Osteocyte (in vitro differentiated cells): ENCODE results near the gene TRABD2A. TPM values are rescaled to one million over a fixed set of nuclear protein-coding genes. Genes with fewer than 3 reads are reported as not detected.

ENCODE experiments used
- DNase-seq: peaks from one replicate; pipeline ENCODE4 v3.0.0; 2021; ENCODE audit warnings: mixed read lengths; ENCODE audit not compliant: unreplicated experiment; ENCODE audit errors: extremely low spot score
- H3K27ac Mint-ChIP-seq: one replicate; pipeline ENCODE4 v1.8.0; 2021; ENCODE audit warnings: mild to moderate bottlenecking, mixed read lengths; ENCODE audit not compliant: unreplicated experiment
- H3K27me3 Mint-ChIP-seq: one replicate; pipeline ENCODE4 v1.8.0; 2021; ENCODE audit warnings: mixed read lengths; ENCODE audit not compliant: unreplicated experiment
- H3K36me3 Mint-ChIP-seq: one replicate; pipeline ENCODE4 v1.8.0; 2021; ENCODE audit warnings: mixed read lengths; ENCODE audit not compliant: unreplicated experiment
- H3K4me1 Mint-ChIP-seq: one replicate; pipeline ENCODE4 v1.8.0; 2021; ENCODE audit warnings: mixed read lengths; ENCODE audit not compliant: unreplicated experiment
- H3K4me3 Mint-ChIP-seq: one replicate; pipeline ENCODE4 v1.8.0; 2021; ENCODE audit warnings: mild to moderate bottlenecking, moderate library complexity, mixed read lengths; ENCODE audit not compliant: unreplicated experiment
- H3K9me3 Mint-ChIP-seq: one replicate; pipeline ENCODE4 v1.8.0; 2021; ENCODE audit warnings: mixed read lengths; ENCODE audit not compliant: unreplicated experiment
- CTCF ChIP-seq: fragments of 200-600 bp; sonication (generic); IDR thresholded peaks from 2 replicates; pipeline ENCODE4 v1.5.0; 2021; ENCODE audit warnings: antibody characterized with exemption, mild to moderate bottlenecking, moderate library complexity
- total RNA-seq: library from RNA; stranded (reverse); gene quantifications from 2 replicates; pipeline ENCODE4 v1.2.1, GENCODE V29; 2021

The TRABD2A gene
- total RNA-seq, 1 donor from 2014 or later = 0.99 TPM

- DNase-seq = no peak
- no peaks in the 10 kb centered on the region for H3K4me1 Mint-ChIP-seq
- TF ChIP-seq CTCF = no peak
- H3K36me3 Mint-ChIP-seq = no peaks in the 10 kb centered on the region
- H3K27ac Mint-ChIP-seq = no peak overlapping the region
- H3K9me3 Mint-ChIP-seq = no peaks in the 10 kb centered on the region
- H3K27me3 Mint-ChIP-seq = peaks cover 40% of the 10 kb centered on the region
- no peak overlapping the region for H3K4me3 Mint-ChIP-seq
Measured at GRCh38 chr2:84862006-84862405, 18.9 kb downstream of the TRABD2A start.

- H3K4me3 Mint-ChIP-seq = no peak overlapping the region
- peaks cover 39% of the 10 kb centered on the region for H3K27me3 Mint-ChIP-seq
- no peak for DNase-seq
- no peak overlapping the region for H3K27ac Mint-ChIP-seq
- no peaks in the 10 kb centered on the region for H3K9me3 Mint-ChIP-seq
- TF ChIP-seq CTCF = no peak
- no peaks in the 10 kb centered on the region for H3K4me1 Mint-ChIP-seq
- H3K36me3 Mint-ChIP-seq = no peaks in the 10 kb centered on the region
Measured at GRCh38 chr2:84861539-84861938, 19.3 kb downstream of the TRABD2A start.

DNA sequence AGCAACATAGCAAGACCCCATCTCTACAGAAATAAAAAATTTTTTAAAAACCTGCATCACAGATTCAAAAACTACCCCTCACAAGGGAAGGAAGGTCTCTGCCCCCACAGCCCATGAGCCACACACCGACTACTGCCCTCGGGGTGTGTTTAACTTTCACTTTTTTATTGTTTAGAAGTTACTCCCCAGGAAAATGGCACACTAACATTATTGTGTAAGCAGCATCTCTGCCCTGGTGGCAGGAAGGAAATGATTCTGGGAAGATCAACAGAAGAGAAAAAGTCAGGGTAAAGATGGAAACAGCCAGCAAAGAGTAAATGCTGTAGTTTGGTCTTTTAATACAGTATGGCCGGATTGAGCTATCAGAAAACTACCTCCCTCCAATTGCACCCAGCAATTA lies 21.9 kb downstream of the TRABD2A start:
- H3K9me3 Mint-ChIP-seq = no peaks in the 10 kb centered on the region
- H3K36me3 Mint-ChIP-seq = no peaks in the 10 kb centered on the region
- no peak overlapping the region for H3K27ac Mint-ChIP-seq
- peaks cover 42% of the 10 kb centered on the region for H3K27me3 Mint-ChIP-seq
- no peak for DNase-seq
- TF ChIP-seq CTCF = no peak
- H3K4me3 Mint-ChIP-seq = no peak overlapping the region
- no peaks in the 10 kb centered on the region for H3K4me1 Mint-ChIP-seq

DNA sequence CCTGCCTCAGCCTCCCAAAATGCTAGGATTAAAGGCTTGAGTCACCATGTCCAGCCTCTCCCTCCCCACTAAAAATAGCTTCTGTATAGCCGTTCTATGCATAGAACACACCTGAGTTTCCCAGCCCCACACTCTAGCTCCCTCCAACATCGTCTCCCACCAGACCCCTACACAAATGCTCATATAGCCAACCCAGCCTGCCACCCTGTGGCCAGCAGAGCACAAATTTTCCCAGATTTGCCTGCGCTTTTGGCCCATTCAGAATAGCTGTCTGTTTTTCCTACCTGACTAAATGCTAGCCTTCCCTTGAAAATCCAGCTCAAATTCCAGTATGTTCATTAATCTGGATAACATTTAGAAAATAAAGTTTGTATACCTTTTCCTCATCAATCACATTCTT lies 22.8 kb downstream of the TRABD2A start:
- Mint-ChIP-seq H3K36me3 (no peaks in the 10 kb centered on the region), H3K27ac (no peak overlapping the region), H3K4me3 (no peak overlapping the region), H3K4me1 (no peaks in the 10 kb centered on the region), H3K27me3 (peaks cover 45% of the 10 kb centered on the region), H3K9me3 (no peaks in the 10 kb centered on the region)
- no peak for DNase-seq
- TF ChIP-seq CTCF = peak; percentile 38

DNA sequence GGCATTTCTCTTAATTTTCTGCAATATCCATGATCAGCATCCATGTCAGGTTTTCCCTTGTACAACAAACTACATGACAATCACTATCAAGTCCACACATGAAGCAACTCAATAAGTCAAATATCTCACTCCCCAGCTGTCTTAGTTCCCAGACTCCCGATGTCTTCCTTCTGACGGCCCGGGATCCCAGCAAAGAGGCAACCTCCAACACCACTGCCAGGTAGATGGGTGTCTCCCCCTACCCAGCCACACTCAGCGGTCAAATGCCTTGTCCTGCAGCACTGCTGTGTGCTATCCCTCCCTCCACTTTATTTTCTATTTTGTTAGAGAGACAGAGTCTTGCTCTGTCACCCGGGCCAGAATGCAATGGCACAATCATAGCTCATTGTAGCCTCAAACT lies 23.3 kb downstream of the TRABD2A start:
- no peak overlapping the region for H3K27ac Mint-ChIP-seq
- no peak for DNase-seq
- H3K4me1 Mint-ChIP-seq = no peaks in the 10 kb centered on the region
- H3K9me3 Mint-ChIP-seq = no peaks in the 10 kb centered on the region
- peaks cover 46% of the 10 kb centered on the region for H3K27me3 Mint-ChIP-seq
- H3K4me3 Mint-ChIP-seq = no peak overlapping the region
- no peak for TF ChIP-seq CTCF
- no peaks in the 10 kb centered on the region for H3K36me3 Mint-ChIP-seq
